IMR-90 (cell line): ENCODE results near the gene ATRN. TPM values are rescaled to one million over a fixed set of nuclear protein-coding genes. Genes with fewer than 3 reads are reported as not detected.

ENCODE experiments used
- ATAC-seq: fragments of 200-7000 bp; cut with Tn5 transposase; 2 replicates; pipeline ENCODE4 v1.9.1; 2020; ENCODE audit warnings: low read depth, mild to moderate bottlenecking, moderate library complexity
- Bru-seq: library from RNA; stranded (reverse); fragments of 400-500 nt; gene quantifications from one replicate; lab custom pipeline; 2021; lab: Mats Ljungman, UMichigan
- BruChase-seq, 2 experiments: library from RNA; stranded (reverse); fragments of 400-500 nt; gene quantifications; one replicate each; lab custom pipeline; 2021; lab: Mats Ljungman, UMichigan
- BruUV-seq: library from RNA; stranded (reverse); fragments of 400-500 nt; replicated peaks from 2 replicates; lab custom pipeline; 2021; lab: Mats Ljungman, UMichigan
- CTCF ChIA-PET: fragments of 300-600 bp; formaldehyde crosslinking; extraction: SDS; loops from one replicate; lab custom pipeline; 2021; ENCODE audit warnings: antibody characterized with exemption; lab: Yijun Ruan, JAX
- POLR2A ChIA-PET: fragments of 300-600 bp; sonication (Branson Sonifier 250); formaldehyde crosslinking; loops from one replicate; lab custom pipeline; 2022; ENCODE audit warnings: antibody characterized with exemption; ENCODE audit not compliant: unreplicated experiment; lab: Charles Lee
- DNase-seq: peaks from one replicate; pipeline ENCODE4 v3.0.0; 2013
- H2AFZ ChIP-seq: replicated peaks from 2 replicates; pipeline ENCODE3; 2013; ENCODE audit warnings: low read length, mild to moderate bottlenecking; ENCODE audit not compliant: poor library complexity
- H2AK5ac ChIP-seq: 2 replicates; pipeline ENCODE4 v1.6.1; 2013; ENCODE audit warnings: low read depth, low read length, inconsistent platforms
- H2AK9ac ChIP-seq: replicated peaks from 2 replicates; pipeline ENCODE3; 2013; ENCODE audit warnings: mild to moderate bottlenecking, low read depth, low read length, moderate library complexity; ENCODE audit not compliant: poor library complexity
- H2BK120ac ChIP-seq: 2 replicates; pipeline ENCODE4 v1.6.1; 2013; ENCODE audit warnings: low read depth, low read length, inconsistent platforms
- H2BK15ac ChIP-seq: 3 replicates; pipeline ENCODE4 v1.6.1; 2013; ENCODE audit warnings: low read depth, low read length, inconsistent platforms
- H2BK20ac ChIP-seq: 2 replicates; pipeline ENCODE4 v1.6.1; 2013; ENCODE audit warnings: low read depth, mild to moderate bottlenecking, inconsistent platforms, low read length, moderate library complexity
- H2BK5ac ChIP-seq: 2 replicates; pipeline ENCODE4 v1.6.1; 2013; ENCODE audit warnings: mild to moderate bottlenecking, low read depth, low read length, inconsistent platforms; ENCODE audit not compliant: poor library complexity, severe bottlenecking
- H3K14ac ChIP-seq: replicated peaks from 2 replicates; pipeline ENCODE4 v1.6.1; 2013; ENCODE audit warnings: low read depth, low read length, inconsistent platforms
- H3K18ac ChIP-seq: 2 replicates; pipeline ENCODE4 v1.6.1; 2013; ENCODE audit warnings: low read depth, low read length, control low read depth
- H3K23ac ChIP-seq: 2 replicates; pipeline ENCODE4 v1.6.1; 2013; ENCODE audit warnings: low read depth, low read length, inconsistent platforms
- H3K27ac ChIP-seq: 2 replicates; pipeline ENCODE4 v1.5.1; 2013; ENCODE audit warnings: mild to moderate bottlenecking, control low read depth, low read length; ENCODE audit not compliant: insufficient read depth
- H3K27me3 ChIP-seq: 2 replicates; pipeline ENCODE4 v1.6.1; 2013; ENCODE audit warnings: low read length; ENCODE audit not compliant: control insufficient read depth, insufficient read depth
- H3K36me3 ChIP-seq: 2 replicates; pipeline ENCODE4 v1.6.1; 2013; ENCODE audit warnings: low read length, mixed read lengths; ENCODE audit not compliant: control insufficient read depth, insufficient read depth
- H3K4ac ChIP-seq: 2 replicates; pipeline ENCODE4 v1.6.1; 2013; ENCODE audit warnings: low read depth, low read length, inconsistent platforms
- H3K4me1 ChIP-seq: 2 replicates; pipeline ENCODE4 v1.6.1; 2013; ENCODE audit warnings: low read length, mixed read lengths; ENCODE audit not compliant: control insufficient read depth, insufficient read depth
- H3K4me2 ChIP-seq: 2 replicates; pipeline ENCODE4 v1.6.1; 2013; ENCODE audit warnings: low read depth, mild to moderate bottlenecking, control low read depth, low read length, moderate library complexity
- H3K4me3 ChIP-seq: 2 replicates; pipeline ENCODE4 v1.5.1; 2013; ENCODE audit warnings: low read depth, mild to moderate bottlenecking, control low read depth, low read length, moderate library complexity; ENCODE audit not compliant: insufficient read depth
- H3K56ac ChIP-seq: 2 replicates; pipeline ENCODE4 v1.6.1; 2013; ENCODE audit warnings: low read length, inconsistent platforms; ENCODE audit not compliant: insufficient read depth; ENCODE audit errors: extremely low read depth
- H3K79me1 ChIP-seq, 2 experiments: 2 replicates each; pipeline ENCODE4 v1.6.1; 2013; ENCODE audit warnings: low read length in 2 of 2, inconsistent platforms in 1 of 2, low read depth in 1 of 2
- H3K9ac ChIP-seq: 2 replicates; pipeline ENCODE4 v1.6.1; 2013; ENCODE audit warnings: low read depth, low read length, control low read depth
- H3K9me1 ChIP-seq: 2 replicates; pipeline ENCODE4 v1.6.1; 2013; ENCODE audit warnings: low read length, inconsistent platforms; ENCODE audit not compliant: insufficient read depth
- H3K9me3 ChIP-seq: 2 replicates; pipeline ENCODE4 v1.6.1; 2013; ENCODE audit warnings: low read length; ENCODE audit not compliant: control insufficient read depth, insufficient read depth
- H4K20me1 ChIP-seq: 2 replicates; pipeline ENCODE4 v1.6.1; 2013; ENCODE audit warnings: low read length, inconsistent platforms; ENCODE audit not compliant: insufficient read depth
- H4K5ac ChIP-seq: 2 replicates; pipeline ENCODE4 v1.6.1; 2013; ENCODE audit warnings: mild to moderate bottlenecking, low read depth, low read length, control low read depth
- H4K8ac ChIP-seq, 2 experiments: 2 replicates each; pipeline ENCODE4 v1.6.1; 2013; ENCODE audit warnings: low read depth in 2 of 2, low read length in 2 of 2, control low read depth in 1 of 2, inconsistent platforms in 1 of 2
- H4K91ac ChIP-seq: 2 replicates; pipeline ENCODE4 v1.6.1; 2013; ENCODE audit warnings: low read depth, low read length, inconsistent platforms; ENCODE audit not compliant: insufficient read depth
- BHLHE40 ChIP-seq: fragments of 150-350 bp; IDR thresholded peaks from 2 replicates; pipeline ENCODE4 v1.6.1; 2016; ENCODE audit warnings: mild to moderate bottlenecking, low read depth, low read length
- FOS ChIP-seq: fragments of 150-350 bp; IDR thresholded peaks from 2 replicates; pipeline ENCODE4 v1.6.1; 2016; ENCODE audit warnings: low read depth, low read length
- MAFK ChIP-seq: IDR thresholded peaks from 2 replicates; pipeline ENCODE4 v1.6.1; 2012; ENCODE audit warnings: low read depth, low read length, improper control_type of control experiment
- MAZ ChIP-seq: IDR thresholded peaks from 2 replicates; pipeline ENCODE4 v1.6.1; 2012; ENCODE audit warnings: low read depth, mild to moderate bottlenecking, low read length, improper control_type of control experiment, moderate library complexity, borderline replicate concordance
- MXI1 ChIP-seq: IDR thresholded peaks from 2 replicates; pipeline ENCODE4 v1.6.1; 2012; ENCODE audit warnings: low read depth, mild to moderate bottlenecking, low read length, moderate library complexity, borderline replicate concordance
- POLR2A ChIP-seq: IDR thresholded peaks from 2 replicates; pipeline ENCODE4 v1.6.1; 2012; ENCODE audit warnings: mild to moderate bottlenecking, low read depth, low read length
- RAD21 ChIP-seq: IDR thresholded peaks from 2 replicates; pipeline ENCODE4 v1.6.1; 2012; ENCODE audit warnings: low read length, improper control_type of control experiment
- WGBS, 2 experiments: methylation state at CpG; one replicate each; pipeline versions ENCODE4 v1.1.5 to v1.1.7; 2013; ENCODE audit warnings: missing lambda C conversion rate in 2 of 2; ENCODE audit not compliant: insufficient read length in 1 of 2; ENCODE audit errors: extremely low coverage in 2 of 2; 5-methylcytosine and 5-hydroxymethylcytosine counted together
- dilution Hi-C: fragments of 300-500 bp; cut with HindIII; formaldehyde crosslinking; loops from one replicate; pipeline ENCODE4 v1.14.3; 2018; ENCODE audit warnings: low sequenced_read_pairs; ENCODE audit not compliant: unreplicated experiment
- in situ Hi-C: fragments of 300-500 bp; cut with MboI; formaldehyde crosslinking; loops from 3 replicates; pipeline ENCODE4 v1.14.3; 2019; ENCODE audit warnings: low sequenced_read_pairs, inconsistent platforms, mixed read lengths
- intact Hi-C: fragments of 100-400 bp; cut with micrococcal nuclease; formaldehyde crosslinking; loops from 2 replicates; pipeline ENCODE4 v1.10.0; 2022
- long read RNA-seq: library from polyadenylated mRNA; unstranded; transcript quantifications from one replicate; pipeline ENCODE4 v2.0.0, GENCODE V29; 2021; ENCODE audit not compliant: unreplicated experiment
- polyA plus RNA-seq, 3 experiments: library from polyadenylated mRNA; depleted of rRNA; stranded (reverse); fragments of >200 nt; gene quantifications; 2 replicates each; pipeline ENCODE4 v1.2.3, GENCODE V29; 2012; ENCODE audit warnings: low replicate concordance in 1 of 3
- total RNA-seq: library from RNA; depleted of rRNA; stranded (reverse); fragments of >200 nt; gene quantifications from 2 replicates; pipeline ENCODE4 v1.2.3, GENCODE V29; 2012; rRNA removed

ATRN gene
- total RNA-seq: 42.5 and 46.2 TPM in 2 replicates
- 27.8 and 32.3 TPM in 2 replicates for polyA plus RNA-seq (2012; rRNA removed)
- 13.4 and 16.6 TPM in 2 replicates for polyA plus RNA-seq (2012; cell fraction: cytosol; rRNA removed)
- polyA plus RNA-seq (2012; cell fraction: nucleus; rRNA removed; ENCODE audit: low replicate concordance): 9.3 and 25.4 TPM in 2 replicates
- Bru-seq, nascent RNA: percentile 81 among the genes with signal in this experiment
- BruChase-seq, experiment 1, labeled RNA remaining after a 6-hour chase: percentile 85 among the genes with signal in this experiment
- BruChase-seq, experiment 2, labeled RNA remaining after a 2-hour chase: percentile 76 among the genes with signal in this experiment
- long read RNA-seq, transcript ATRN-202 (25 exons, 3,921 nt): major isoform, 6 of 27 reads
- long read RNA-seq, partial matches to known transcripts: 5 of 27 reads
- long read RNA-seq, other reads (novel, unspliced or antisense): 16 of 27 reads

- Histone ChIP-seq H3K4ac (peak within 1 kb of the TSS; percentile 95), H3K4me3 (peak within 1 kb of the TSS; percentile 90), H2BK15ac (no peak within 1 kb of the TSS), H3K9me1 (peaks cover 10% of the 10 kb centered on the region), H3K56ac (peak within 1 kb of the TSS; percentile 89), H2AK5ac (peak within 1 kb of the TSS; percentile 64; the same call in 1 of the 2 replicates), H3K23ac (peak within 1 kb of the TSS; percentile 98), H3K4me1 (peaks cover 5% of the 10 kb centered on the region), H2AFZ (peak within 1 kb of the TSS; percentile 97), H3K9me3 (no peaks in the 10 kb centered on the region), H3K9ac (peak within 1 kb of the TSS; percentile 99), H3K18ac (peak within 1 kb of the TSS; percentile 84), H3K14ac (peak within 1 kb of the TSS; percentile 85), H2BK20ac (no peak within 1 kb of the TSS), H4K8ac (peak within 1 kb of the TSS; percentile 95 to 99), H3K79me1 (peaks cover 17 to 41% of the 10 kb centered on the region in 2 experiments), H4K5ac (peak within 1 kb of the TSS; percentile 89), H4K20me1 (peaks cover 31% of the 10 kb centered on the region), H3K4me2 (peak within 1 kb of the TSS; percentile 96), H2AK9ac (peak within 1 kb of the TSS; percentile 93), H2BK5ac (peak within 1 kb of the TSS; percentile 93), H4K91ac (peak within 1 kb of the TSS; percentile 88), H3K36me3 (no peaks in the 10 kb centered on the region), H2BK120ac (peak within 1 kb of the TSS; percentile 63), H3K27me3 (peaks cover 7% of the 10 kb centered on the region; the same call in 1 of the 2 replicates), H3K27ac (peak within 1 kb of the TSS; percentile 98)
- dilution Hi-C loops: no loop called here
- intact Hi-C loops: loop anchor here (1.0 to 10.0 kb wide), 2 partner anchors 63 to 256 kb away; no protein-coding TSS in a partner anchor
- ATAC-seq (peak; percentile 96), DNase-seq (peak; percentile 89)
- WGBS, 2 experiments: 0% methylated on average over 23 of the region's 95 CpGs; no CpG with 5 or more reads in 1 of the 2 experiments
- no TSS peak for BruUV-seq
- in situ Hi-C loops: no loop called here
- CTCF ChIA-PET: interaction anchor here (1.9 kb wide), 1 partner anchor 16 kb away, joined by 6 read pairs; no protein-coding TSS in a partner anchor
- POLR2A ChIA-PET: interaction anchor here (0.6 to 0.7 kb wide), 4 partner anchors 11 to 49 kb away, joined by 3 to 4 read pairs (median 3); no protein-coding TSS in a partner anchor
- peak; percentile 77 for TF ChIP-seq MXI1
- TF ChIP-seq BHLHE40: peak; percentile 81
- 0 out of 2 replicates have a peak, but pooled peaks have one; percentile 4 for TF ChIP-seq RAD21
- no peak for TF ChIP-seq FOS
- TF ChIP-seq MAFK: no peak
- TF ChIP-seq MAZ: peak; percentile 95
- peak; percentile 89 for TF ChIP-seq POLR2A
These were observed at the start of gene ATRN for GRCh38 chr20:3470627-3471396. TSS of gene ATRN (plus strand) at chr20:3471018. CDS start at chr20:3471108, 90 bp downstream.
